Umbilical cord (tissue), 2 donors: ENCODE results near the gene MYO18B. TPM values are rescaled to one million over a fixed set of nuclear protein-coding genes. Genes with fewer than 3 reads are reported as not detected.

ENCODE experiments used
- DNase-seq: peaks from one replicate; pipeline ENCODE4 v3.0.0-alpha.2; 2015; ENCODE audit warnings: low spot score
- total RNA-seq: library from RNA; depleted of rRNA; stranded (reverse); fragments of >200 nt; gene quantifications from one replicate; pipeline ENCODE4 v1.2.3, GENCODE V29; 2014; ENCODE audit warnings: low replicate concordance; ENCODE audit not compliant: insufficient read depth

The MYO18B gene
- total RNA-seq, 1 donor from 2014 or later: 7.9 TPM

DNA sequence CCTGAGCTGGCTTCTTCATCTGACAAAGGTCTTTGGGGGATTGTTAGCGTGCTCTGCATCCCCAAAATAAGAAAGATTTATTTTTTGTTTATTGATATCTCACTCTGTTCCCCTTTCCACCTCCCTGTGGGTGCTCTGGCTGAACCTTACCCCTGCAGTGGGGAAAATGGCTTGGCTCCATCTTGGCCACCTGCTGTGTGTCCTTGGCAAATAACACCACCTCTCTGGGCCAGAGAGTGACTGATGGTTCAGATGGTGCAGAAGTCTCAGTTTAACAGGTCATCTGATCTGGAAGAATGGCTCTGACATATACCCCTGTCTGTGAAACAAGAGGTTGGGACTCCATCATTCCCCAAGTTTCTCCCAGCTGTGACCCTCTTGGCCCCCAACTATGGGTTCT lies 157.6 kb downstream of the MYO18B start:
- DNase-seq: no peak

DNA sequence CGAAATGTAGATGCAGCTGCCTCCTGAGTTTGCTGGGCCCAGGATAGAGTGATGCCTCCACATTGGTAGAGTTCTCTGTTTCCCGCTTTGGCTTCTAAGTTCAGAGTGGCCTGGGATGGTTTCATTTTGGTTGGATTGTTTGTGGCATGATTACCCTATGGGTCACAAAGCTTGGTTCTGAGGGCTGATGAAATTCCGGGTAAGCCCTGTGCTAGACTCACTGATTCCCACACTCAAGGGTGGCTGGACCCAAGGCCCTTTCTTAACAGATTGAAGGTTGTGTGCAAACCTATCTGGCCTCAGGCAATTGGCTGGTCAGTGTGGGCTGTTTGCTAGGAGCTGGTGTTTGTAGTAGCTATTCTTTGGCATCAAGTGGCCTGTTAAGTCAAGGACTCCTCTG lies 158.4 kb downstream of the MYO18B start:
- DNase-seq: no peak

DNA sequence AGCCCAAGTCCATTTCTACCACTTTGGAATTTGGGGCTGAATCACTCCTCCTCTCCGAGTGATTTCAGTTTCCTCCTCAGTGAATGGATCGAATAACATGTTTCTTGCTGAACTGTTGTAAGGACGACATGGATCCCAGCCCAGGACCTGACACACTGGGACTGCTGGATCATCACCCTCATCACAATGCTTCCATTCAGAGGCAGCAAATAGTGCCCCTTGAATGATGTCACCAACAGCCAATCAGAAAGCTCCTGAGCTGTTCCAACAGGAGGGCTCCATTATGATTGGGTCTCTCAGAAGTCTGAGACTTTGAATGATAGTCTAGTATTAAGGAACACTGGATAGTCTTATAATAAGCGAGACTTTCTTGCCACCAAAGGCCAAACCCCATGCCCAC lies 158.9 kb downstream of the MYO18B start:
- no peak for DNase-seq

DNA sequence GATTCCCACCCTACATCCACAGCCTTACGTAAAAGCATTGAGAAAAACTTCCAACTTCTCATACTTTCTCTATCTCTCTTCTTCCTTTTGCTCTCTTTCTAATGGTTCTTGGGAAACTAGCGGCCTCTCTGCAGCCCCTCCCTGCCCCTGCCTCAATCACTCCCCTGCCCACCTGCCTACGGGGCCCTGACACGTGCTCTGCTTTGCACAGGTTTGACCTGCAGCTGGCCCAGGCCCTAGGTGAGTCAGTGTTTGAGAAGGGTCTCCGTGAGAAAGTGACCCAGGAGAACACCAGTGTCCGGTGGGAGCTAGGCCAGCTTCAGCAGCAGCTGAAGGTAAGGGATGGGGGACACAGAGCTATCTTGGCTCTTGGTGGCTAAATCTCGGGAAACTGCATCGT lies 160.4 kb downstream of the MYO18B start:
- DNase-seq: no peak

DNA sequence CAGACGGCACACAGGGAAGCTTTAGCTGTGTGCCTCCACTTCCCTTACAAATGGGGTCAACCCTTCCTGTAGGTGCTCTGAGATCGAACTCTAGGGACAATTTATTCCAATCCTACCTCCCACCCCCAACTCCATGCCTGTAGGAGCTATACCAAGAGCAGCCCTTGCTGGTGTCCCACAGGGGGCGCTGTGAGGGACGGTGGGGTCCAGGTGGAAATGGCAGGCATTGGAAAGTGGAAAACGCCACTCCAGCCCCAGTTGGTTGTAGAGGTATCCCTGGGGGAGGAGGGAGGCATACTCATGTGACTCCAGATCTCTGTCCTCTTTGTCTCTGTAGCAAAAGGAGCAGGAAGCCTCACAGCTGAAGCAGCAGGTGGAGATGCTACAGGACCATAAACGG lies 161.3 kb downstream of the MYO18B start:
- DNase-seq: no peak

DNA sequence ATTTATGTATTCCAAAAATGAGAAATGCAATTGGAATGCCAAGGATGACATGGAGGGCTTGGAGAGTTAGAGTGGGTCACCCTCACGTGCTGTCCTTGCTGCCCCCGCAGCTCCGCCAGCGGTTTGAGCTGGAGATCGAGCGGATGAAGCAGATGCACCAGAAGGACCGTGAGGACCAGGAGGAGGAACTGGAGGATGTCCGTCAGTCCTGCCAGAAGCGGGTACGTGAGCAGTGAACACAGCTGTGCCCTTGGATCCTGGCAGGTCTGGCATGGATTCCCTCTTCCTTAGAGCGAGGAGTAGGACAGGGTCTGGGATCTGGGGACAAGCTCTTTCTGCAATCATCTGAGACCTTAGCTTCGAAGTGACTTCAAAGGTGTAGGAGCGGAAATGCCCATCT lies 166.2 kb downstream of the MYO18B start:
- no peak for DNase-seq

DNA sequence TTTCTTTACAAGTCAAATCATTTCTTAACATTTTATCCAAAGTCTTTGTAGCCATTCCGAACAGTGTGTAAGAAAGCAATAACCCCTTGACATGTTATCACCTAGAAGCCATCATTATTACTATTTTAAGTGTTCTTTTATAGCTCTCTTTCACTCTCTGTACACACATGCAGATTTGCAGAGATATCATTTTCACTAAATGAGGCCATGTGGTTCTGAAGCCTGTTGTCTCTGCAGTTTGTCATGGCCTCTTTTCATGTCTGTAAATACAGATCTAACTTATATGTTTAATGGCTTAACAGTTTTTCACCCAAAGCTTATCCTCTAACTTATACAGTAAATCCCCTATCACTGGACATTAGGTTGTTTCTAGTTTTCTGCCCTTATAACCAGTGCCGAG lies 166.8 kb downstream of the MYO18B start:
- peak; percentile 15 for DNase-seq

DNA sequence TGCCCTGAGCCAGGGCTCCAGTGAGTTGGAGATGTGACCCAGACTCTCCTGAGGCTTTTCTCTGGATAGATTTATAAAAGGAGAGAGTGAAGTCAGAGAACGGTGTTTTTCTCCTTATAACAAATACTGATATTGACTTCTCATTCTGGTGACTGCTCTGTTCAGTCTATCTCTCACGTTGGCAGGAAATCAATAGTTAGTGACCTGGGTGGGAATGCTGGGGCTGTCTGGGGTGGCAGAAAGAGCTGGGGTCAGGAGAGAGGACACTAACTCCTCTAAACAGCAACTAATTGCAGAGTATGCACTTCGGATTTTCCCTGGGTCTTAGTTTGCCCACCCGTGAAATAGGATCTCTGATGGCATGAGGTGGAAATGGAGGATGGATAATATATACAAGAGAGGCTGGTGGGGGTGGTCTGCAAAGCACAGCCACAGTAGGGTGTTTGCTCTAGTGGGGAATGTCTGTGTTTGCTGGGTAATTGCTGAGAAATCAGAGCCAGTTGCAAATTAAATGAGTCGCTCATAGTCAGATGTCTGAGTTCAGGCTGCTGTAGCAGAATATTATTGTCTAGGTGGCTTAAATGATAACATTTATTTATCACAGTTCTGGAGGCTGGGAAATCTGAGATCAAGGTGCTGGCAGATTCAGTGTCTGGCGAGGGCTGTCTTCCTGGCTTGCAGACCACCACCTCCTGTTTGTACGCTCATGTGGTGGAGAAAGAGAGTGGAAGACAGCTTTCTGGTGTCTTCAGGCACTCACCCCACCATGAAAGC lies 167.8 kb downstream of the MYO18B start:
- DNase-seq: no peak

DNA sequence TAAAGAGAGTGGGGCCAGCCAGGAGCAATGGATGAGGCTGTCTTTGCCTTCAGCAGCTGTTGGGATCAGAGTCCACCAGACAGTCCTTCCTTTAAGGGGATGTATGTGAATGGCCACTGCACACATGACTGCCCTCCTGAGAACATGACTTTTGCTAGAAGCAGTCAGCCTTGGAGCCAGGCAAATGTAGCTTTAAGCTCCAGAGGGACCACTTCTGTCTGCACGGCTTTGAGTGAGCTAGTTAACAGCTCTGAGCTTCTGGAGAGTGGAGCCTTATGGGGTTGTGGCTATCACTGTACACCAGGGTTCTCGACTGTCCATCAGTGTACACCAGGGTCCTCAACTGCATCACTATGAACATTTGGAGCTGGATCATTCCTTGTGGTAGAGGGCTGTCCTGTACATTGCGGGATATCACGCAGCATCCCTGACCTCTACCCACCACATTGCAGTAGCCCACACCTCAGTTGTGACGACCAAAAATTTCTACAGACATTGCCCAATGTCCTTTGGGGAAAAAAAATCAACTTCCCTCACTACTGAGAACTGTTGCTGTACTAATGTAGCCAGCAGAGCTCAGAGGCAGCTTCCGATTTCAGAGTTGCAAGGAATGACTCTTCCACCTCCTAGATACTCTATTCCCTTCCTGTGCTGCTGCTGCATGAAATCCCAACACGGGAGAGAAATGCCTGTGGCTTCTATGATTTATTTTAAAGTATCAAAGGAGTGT lies 169.4 kb downstream of the MYO18B start:
- DNase-seq: no peak

DNA sequence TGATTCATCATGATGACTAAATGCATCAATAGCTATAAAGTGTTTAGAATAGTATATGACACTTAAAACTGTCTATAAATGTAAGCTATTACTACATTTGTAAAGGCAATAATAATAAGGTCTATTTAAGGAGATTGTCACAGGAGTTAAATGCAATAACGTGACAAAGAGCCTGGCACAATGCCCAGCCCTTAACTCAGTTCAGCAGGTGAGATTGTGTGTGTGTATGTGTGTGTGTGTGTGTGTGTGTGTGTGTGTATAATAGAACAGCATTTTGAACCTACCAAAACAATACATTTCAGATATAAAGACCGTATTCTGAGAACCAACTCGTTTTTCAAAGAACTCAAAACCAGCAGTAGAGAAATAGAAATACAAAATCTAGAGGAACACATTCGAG lies 177.5 kb downstream of the MYO18B start:
- no peak for DNase-seq

DNA sequence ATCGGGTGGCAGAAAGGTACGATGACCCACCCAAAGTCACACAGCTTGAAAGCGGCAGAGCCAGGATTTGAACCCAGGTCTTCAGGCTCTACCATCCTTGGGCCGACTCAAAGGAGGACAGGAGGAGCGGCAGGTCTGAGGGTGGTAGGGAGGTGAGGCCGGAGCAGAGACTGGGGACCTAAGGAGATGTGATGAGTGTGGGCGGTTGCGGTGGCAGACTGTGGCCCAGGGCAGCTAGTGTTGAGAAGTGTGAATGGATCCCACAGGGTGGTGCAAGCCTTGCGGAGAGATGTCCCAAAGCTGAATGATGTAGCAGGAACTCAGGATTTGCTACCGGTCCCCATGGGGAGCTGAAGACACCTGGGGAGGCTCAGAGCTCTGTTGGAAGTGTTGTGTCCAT lies 180.2 kb downstream of the MYO18B start:
- DNase-seq: no peak

DNA sequence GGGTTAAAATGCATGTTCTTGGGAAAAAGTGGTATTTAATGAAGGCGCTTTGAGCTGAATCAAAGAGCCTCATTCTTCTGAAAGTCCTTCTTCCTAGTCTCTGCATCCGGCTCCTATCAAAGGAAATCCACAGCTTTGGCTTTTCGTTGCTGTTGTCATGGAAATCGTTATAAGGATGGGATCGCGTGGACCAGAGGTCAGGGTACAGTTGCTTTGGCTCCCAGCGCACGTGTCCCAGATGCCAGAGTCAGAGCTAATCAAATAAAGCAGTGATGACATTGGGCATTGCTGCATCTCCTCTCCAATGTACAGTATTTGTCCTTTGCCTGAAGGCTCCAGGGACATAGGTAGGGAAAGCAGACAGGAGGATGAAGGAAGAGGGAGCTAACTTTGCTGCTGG lies 181.9 kb downstream of the MYO18B start:
- no peak for DNase-seq

DNA sequence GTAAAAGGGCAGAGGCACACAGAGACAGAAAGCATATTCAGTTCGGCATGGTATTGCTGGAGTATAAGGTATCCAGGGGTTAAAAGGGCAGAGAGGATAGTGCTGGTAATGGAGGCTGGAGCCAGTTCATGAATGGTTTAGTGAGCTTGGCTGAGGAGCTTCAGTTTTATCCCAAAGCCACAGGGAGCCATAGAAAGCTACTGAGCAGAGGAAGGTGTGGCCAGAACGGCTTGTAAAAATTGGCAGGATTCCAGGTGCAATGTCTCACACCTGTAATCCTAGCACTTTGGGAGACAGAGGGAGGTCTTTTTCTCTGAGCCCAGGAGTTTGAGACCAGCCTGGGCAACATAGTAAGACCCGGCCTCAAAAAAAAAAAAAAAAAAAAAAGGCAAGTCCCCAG lies 186.1 kb downstream of the MYO18B start:
- no peak for DNase-seq

DNA sequence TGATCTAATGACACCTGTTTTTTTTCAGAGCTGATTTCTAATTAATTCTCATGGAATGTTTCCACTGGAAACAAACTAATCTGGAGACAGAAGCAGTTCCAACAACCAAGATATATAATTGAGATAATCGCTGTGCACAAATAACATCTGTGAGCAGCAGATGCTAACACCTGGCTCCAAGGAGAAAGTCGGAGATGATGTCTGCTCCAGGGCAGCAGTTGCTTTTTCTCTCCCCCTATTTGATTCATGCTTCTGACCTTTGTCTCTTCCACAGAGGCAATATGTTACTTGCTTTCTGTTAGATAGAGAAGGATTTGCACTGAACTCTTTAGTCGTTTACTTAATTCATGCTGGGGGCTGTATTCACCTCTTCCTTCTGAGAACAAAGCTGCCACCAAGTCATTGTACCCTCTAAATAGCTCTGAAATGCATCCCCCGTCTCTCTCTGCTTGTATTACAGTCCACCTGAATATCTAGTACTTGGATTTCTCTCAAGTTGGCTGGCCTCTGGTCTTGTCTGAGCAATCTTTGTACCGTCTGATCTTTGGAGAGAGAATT lies 187.4 kb downstream of the MYO18B start:
- DNase-seq: no peak

DNA sequence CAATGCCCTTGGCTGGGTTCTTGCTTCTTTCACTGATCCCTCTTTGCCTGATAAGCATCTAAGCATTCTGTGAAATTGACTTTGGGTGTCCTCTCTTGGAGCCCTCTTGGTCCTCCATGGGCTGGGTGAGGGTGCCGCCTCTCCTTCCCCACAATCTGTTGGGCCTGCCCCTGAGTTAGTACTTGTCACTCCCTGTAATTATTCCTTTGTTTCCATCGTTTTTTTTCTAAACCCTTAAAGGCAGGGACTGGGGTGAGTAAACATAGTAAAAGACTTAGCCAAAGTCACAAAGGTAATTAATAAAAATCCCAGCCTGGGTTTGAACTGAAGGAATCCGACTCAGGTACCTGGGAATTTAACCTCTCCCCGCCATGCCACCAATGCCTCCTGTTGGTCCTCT lies 188.1 kb downstream of the MYO18B start:
- no peak for DNase-seq

DNA sequence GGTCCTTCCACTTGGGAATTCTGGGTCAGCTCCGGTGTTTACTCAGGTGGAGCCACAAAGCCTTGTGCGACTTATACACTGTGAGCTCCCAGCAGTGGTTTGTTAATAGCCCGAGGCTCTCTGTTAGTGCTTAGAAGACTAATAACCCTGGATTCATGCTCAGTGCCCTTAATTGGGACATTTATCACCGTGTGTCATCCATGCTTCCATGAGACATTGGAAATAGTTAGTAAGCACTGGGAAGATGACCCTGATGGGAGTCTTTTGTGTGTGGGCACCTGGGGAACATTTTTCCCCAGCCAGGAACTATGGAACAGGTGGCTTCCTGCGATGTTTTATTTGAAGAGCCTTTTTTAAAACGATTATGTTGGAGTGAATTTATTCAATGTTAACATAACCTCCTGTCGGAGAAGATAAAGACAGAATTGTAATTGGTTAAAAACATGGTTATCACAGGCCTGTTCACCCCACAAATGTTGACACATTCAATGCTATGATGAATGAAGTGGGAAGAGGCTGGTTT lies 188.9 kb downstream of the MYO18B start:
- DNase-seq: no peak

DNA sequence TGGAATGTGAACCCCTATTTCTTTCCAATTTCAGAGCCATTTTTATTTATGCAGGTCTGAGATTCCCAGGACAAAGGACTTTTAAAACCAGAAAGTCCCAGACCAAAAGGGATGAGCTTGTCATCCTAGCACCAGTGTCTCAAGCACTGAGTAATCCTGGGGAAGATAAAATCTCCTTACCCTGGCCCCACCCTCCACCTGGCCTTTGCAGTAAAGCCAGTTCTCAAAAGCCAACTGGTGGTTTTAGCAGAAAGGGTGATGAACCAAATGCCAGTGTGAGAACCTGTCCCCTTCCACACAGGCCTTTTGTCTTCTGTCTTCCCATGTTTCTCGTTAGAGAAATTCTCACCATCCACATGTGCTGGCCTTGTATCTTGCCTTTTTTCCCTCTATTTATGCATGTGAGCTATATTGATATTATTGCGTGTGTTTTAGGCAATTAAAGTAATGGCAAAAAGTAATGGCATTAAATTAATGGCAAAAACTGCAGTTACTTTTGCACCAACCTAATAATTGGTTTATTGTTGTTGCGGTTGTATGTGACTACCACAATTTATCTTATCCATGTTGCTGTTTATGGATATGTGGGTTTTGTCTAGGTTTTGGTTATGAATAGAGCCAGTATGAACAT lies 191.3 kb downstream of the MYO18B start:
- no peak for DNase-seq

DNA sequence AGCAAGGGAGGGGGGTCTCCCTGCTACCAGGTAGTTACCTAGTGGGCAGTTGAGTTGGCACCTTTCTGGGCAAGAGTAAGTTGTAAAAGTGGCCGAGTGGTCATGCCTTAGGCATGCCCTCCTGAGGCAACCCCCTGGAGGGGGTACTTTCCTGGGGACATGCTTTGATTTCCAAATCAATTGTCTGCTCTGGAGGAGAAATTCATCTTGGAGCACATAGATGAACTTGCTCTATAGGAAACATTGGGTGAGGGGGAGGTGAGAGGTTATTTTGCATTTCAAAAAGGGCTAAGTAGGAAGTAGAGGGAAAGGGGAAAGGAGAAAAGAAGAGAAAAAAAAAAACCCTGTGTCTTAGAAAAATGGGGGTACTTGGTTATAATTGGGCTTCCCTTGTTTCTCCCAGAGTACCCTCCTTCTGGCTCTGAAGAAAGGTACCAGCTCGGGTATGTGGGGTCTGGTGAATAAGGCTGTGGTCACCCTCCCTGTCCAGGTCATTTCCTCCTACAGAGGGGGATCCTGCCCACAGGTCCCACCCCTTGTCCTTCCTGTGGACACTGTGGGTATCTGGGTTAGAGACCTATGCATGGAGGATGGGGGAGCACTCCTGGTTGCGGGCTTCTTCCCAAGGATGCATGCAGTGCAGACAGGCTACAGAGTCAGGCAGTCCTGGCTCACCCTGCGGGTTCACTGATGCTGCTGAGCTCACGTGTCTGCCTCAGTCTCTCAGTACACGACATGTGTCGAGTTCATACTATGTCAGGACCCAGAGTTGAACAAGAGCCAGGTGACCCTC lies 193.5 kb downstream of the MYO18B start:
- DNase-seq: no peak

DNA sequence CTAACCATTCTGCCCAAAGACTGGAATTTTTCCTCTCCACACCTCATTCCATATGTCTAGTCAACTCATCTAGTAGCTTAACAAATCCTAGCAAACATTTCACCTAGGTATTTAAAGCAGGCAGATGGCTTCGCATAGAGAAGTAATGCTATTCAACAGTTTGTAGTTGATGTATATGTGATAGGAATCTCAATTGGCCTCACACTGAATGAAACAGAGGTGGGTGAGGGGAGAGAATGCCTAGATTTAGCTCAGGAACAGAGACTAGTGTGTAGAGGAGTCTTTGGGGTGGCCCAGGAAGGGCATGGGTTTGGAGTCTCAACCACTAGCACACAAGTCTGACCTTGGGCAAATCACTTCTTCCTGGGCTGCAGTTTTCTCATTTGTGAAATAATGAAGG lies 196.2 kb downstream of the MYO18B start:
- DNase-seq: no peak

DNA sequence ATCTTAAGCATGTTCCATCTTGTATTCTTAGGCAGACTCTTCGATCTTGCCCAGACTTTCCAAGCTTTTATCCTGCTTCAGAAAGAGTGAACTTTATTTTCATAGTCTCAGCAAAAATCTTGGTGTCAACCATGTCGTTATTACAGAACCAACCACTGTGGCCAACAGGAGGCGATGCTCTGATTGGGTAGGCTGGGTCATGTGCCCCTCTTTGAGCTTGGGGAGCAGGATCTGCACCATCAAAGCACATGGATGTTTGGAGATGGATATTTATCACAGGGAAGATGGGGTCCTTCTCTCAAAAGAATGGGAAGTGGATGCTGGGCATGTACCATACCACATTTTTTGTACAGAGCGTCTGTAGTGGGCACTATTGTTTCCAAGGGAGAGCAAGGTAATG lies 197.4 kb downstream of the MYO18B start:
- DNase-seq: no peak

DNA sequence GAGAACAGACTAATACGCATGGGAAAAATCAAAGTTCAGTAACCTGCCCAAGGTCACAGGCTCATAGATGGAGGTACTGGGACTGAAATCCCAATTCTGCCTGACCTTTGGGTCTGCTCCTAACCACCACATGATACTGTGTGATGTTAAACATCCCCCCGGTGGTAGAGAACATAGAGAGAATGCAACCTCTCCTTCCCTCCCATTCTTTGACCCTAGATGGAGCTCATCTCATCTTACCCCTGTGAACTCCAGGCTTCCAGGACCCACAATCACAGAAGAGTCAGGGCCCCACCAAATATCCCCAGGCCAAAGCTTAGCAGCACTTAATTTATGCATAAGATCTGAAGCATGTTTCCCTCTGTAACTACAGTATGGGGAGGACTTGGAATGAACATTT lies 198.5 kb downstream of the MYO18B start:
- DNase-seq: no peak
